GM10248 (cell line): ENCODE results near the gene SDCBP2.

Experiments used
- CTCF ChIA-PET: fragments of 300-600 bp; sonication (Branson Sonifier 250); formaldehyde crosslinking; extraction: SDS; loops from one replicate; lab custom pipeline; 2021; ENCODE audit warnings: antibody characterized with exemption; lab: Yijun Ruan, JAX
- POLR2A ChIA-PET: fragments of 350-650 bp; sonication (Branson Sonifier 250); formaldehyde crosslinking; extraction: SDS; loops from one replicate; lab custom pipeline; 2020; ENCODE audit warnings: antibody characterized with exemption; lab: Yijun Ruan, JAX
- DNase-seq: peaks from one replicate; pipeline ENCODE4 v3.0.0; 2012; ENCODE audit errors: extremely low spot score
- TF ChIP-seq, protein P1 (sequence below): IDR thresholded peaks from 2 replicates; pipeline ENCODE4 v1.5.1; 2012; ENCODE audit warnings: mild to moderate bottlenecking, low read depth; ENCODE audit errors: extremely low read depth, missing control alignments, control extremely low read depth

Gene SDCBP2

DNA sequence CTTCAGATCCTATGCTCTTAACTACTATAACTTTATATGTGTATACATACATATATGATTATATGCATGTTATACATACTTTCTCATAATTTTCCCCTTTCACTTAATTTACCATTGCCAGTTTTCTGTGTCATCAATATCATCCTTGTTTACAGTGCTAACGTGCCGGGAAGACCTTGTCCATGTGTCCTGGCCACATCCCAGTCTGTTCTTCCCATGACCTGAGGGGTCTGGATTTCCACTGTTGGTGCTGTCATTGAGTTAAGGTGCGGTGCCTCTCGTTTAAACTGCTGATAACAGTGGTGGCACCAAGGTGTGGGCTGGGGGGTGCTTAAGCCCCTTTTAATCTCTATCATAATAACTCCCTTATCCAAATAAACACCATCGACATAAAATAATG lies 8.5 kb upstream of the SDCBP2 start:
- ChIA-PET CTCF (interaction anchor here (1.1 kb wide), 1 partner anchor 50 kb away, joined by 3 read pairs; no protein-coding TSS in a partner anchor), POLR2A (no interaction called here)
- no peak for DNase-seq
- TF ChIP-seq, protein P1, sequence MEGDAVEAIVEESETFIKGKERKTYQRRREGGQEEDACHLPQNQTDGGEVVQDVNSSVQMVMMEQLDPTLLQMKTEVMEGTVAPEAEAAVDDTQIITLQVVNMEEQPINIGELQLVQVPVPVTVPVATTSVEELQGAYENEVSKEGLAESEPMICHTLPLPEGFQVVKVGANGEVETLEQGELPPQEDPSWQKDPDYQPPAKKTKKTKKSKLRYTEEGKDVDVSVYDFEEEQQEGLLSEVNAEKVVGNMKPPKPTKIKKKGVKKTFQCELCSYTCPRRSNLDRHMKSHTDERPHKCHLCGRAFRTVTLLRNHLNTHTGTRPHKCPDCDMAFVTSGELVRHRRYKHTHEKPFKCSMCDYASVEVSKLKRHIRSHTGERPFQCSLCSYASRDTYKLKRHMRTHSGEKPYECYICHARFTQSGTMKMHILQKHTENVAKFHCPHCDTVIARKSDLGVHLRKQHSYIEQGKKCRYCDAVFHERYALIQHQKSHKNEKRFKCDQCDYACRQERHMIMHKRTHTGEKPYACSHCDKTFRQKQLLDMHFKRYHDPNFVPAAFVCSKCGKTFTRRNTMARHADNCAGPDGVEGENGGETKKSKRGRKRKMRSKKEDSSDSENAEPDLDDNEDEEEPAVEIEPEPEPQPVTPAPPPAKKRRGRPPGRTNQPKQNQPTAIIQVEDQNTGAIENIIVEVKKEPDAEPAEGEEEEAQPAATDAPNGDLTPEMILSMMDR, result no peak

DNA sequence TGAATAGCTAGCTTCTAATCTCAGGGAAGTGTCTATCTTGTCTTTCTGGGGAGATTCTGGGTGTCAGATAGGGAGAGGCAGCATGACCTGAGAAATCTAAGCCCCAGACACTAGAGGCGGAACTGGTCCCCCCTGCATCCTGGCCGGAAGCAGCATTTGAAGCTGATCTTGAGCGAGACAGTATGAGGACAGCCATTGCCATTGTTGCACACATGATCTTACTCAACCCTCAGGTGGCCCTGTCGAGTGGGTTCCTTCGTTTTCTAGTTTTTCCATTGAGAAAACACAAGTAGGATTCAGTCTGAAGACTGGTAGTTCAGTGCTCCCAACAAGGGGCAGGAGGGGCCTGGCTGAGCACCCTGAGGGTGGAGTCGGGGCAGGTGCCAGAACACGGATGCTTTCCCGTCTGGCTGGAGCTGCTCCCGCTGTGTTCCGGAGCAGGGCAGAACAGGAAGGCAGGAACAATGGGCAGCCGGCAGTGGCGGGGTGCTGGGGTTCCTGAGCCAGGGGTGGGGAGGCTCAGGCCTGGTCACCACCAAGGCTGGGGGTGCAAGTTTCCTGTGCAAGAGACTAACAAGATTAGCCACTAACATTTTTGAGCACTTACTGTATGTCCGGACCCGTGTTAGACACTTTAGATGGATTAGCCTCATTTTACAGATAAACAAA lies 7.9 kb upstream of the SDCBP2 start:
- ChIA-PET POLR2A (no interaction called here), CTCF (interaction anchor here (1.1 to 1.3 kb wide), 3 partner anchors 23 to 167 kb away, joined by 3 to 4 read pairs (median 4); no protein-coding TSS in a partner anchor)
- no peak for DNase-seq
- TF ChIP-seq, protein P1, result no peak

GRCh38 chr20:1335961-1336698 lies 7.2 kb upstream of the SDCBP2 start:
- CTCF ChIA-PET, result interaction anchor here (0.9 to 1.3 kb wide), 7 partner anchors 9 to 168 kb away, joined by 3 to 4 read pairs (median 3); partner anchors contain the start of gene NSFL1C
- no peak for DNase-seq
- TF ChIP-seq, protein P1, result no peak
- POLR2A ChIA-PET, result no interaction called here

- ChIA-PET POLR2A (no interaction called here), CTCF (interaction anchor here (3.3 kb wide), 1 partner anchor 10 kb away, joined by 13 read pairs; no protein-coding TSS in a partner anchor)
- no peak for DNase-seq
- TF ChIP-seq, protein P1, result no peak
Measured at GRCh38 chr20:1334761-1335160, 5.8 kb upstream of the SDCBP2 start.

GRCh38 chr20:1334370-1334731 lies 5.4 kb upstream of the SDCBP2 start:
- no peak for DNase-seq
- ChIA-PET POLR2A (no interaction called here), CTCF (interaction anchor here (3.3 kb wide), 1 partner anchor 10 kb away, joined by 13 read pairs; no protein-coding TSS in a partner anchor)
- TF ChIP-seq, protein P1, result no peak

DNA sequence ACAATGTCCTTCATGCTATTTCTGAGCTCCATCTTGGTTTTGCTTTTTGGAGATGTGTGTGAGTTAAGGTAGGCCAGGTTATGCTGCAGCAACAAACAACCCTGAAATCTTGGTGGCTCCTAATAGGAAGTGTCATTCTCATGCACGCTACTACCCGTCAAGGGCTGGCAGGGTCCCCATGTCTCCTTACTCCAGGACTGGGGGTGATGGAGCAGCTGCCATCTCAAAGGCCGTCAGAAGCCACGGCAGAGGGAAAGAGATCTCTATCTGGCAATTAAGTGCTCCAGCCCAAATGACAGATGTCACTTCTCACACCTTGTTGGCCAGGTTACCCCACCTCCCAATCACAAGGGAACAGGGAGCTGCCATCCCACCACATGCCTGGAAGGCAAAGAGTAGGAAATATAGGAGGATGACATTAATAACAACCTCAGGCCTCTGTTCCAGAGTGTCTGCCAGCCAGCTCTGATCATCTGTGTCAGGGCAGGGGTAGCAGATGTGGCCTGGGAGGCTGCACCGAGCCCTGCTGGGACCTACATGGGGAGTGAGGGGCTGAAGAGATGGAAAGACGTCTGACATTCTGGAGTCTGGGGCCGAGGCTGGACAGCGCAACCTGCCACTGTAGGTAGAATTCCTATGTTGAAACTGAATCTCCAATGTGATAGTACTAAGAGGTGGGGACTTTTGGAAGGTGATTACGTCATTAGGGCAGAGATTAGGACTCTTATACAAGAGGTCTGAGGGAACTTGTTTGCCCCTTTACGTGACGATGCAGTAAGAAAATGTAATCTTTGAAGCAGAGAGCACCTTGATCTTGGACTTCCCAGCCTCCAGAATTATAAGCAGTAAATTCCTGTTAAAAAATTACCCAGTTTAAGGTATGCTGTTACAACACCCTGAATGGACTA lies 4.8 kb upstream of the SDCBP2 start:
- POLR2A ChIA-PET, result no interaction called here
- CTCF ChIA-PET, result interaction anchor here (1.8 to 3.3 kb wide), 2 partner anchors 11 to 23 kb away, joined by 4 to 13 read pairs; no protein-coding TSS in a partner anchor
- DNase-seq, result no peak
- TF ChIP-seq, protein P1, result no peak
